GM18498 (cell line): ENCODE data around the gene RIGI.
"Not testable (repeated sequence)": the region's sequence is repeated elsewhere in the genome, so short reads cannot be mapped to it uniquely, and the experiment has no call there.

Experiments
- ATAC-seq: cut with Tn5 transposase; IDR thresholded peaks from one replicate; pipeline ENCODE4 v1.9.1; 2021; ENCODE audit warnings: mild to moderate bottlenecking, moderate library complexity; ENCODE audit not compliant: unreplicated experiment

The RIGI gene

DNA sequence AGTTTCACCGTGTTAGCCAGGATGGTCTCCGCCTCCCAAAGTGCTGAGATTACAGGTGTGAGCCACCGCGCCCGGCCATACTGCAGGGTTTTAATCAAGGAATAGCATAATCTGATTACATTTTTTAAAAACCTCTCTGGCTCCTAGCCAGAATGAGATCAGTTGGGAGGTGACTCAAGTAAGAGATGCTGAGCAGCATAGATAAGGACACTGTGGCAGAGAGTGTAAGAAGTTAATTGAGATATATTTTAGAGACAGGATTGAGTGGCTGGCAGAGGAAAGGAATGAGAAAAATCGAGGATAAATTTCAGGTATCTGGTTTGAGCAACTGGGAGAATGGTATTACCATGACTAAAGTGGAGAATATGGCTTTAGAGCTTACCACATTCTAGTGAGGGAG, 7.3 kb upstream of the RIGI start:
- no peak for ATAC-seq

DNA sequence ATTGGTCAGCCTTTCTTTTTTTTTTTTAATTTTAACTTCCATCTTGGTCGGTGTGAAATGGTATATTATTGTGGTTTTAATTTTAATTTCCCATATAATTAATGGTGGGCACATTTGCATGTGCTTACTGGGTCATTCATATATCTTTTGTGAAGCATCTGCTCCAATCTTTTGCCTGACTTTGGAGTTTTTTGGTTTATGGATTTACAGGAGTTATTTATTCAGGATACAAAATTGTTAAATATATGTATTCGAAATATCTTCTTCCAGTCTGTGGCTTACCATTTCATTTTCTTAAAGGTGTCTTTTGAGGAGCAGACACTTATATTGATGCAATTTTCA, 682 bp upstream of the RIGI start:
- no peak for ATAC-seq

DNA sequence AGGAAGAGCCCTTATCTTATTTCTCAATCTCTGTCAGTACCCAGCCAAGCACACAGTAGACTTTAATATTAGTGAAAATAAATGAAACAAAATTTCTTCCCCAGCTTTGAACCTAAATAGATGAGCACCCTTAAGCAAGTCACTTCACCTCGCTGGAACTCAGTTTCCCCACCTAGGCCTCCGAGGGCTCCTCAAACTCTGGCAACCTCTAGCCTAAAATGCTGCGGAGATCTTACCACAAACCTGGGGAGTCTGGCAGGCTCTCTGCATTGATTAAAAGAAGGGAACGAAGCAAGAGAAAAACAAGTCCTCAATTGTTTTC, 326 bp downstream of the RIGI start:
- ATAC-seq, result no peak

DNA sequence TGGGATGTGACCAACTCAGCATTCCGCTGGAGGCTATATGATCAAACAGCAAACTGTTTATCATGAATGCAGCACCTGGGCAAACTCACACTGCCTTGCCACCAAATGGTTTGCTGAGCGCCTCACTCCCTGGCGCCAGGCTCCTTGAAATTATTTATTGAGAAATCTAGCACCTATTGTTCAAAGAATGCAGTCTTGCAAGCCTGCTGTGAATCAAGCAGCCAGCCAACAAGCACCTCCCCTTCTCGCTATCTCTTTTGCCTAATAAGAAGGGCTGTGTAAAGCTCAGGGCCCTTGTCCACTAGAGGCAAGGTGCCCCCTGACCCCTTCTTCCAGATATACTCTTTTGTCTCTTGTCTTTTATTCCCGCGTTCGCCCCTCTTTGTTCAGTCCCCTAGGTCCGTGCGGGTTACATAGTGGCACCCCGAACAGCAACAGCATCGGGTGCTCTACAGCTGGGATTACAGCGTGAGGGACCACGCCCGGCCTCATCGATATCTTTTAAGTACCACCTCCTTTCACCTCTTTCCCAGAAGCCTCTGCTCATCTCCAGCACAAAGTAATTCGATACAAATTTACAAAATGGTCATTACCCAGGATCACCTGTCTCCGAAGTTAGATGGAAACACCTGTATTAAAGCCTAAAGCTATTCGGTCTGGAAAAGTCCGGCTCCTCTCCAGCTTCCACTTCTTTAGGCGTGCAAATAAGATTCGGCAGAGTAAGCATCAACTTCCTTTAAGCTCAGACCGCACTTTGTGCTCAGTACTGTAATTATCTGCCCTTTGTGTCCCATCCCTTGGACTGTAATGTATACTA, 896 bp downstream of the RIGI start:
- ATAC-seq, result peak; percentile 38

DNA sequence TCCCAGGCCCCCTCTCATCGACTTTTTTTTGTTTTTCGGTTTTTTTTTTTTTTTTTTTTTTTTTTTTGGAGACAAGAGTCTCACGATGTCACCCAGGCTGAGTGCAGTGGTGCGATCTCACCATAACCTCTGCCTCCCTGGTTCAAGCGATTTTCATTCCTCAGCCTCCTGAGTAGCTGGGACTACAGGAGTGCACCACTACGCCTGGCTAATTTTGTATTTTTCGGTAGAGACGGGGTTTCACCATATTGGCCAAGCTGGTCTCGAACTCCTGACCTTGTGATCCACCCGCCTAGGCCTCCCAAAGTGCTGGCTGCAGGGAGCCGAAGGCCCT, 1.5 kb downstream of the RIGI start:
- not testable (repeated sequence) for ATAC-seq

DNA sequence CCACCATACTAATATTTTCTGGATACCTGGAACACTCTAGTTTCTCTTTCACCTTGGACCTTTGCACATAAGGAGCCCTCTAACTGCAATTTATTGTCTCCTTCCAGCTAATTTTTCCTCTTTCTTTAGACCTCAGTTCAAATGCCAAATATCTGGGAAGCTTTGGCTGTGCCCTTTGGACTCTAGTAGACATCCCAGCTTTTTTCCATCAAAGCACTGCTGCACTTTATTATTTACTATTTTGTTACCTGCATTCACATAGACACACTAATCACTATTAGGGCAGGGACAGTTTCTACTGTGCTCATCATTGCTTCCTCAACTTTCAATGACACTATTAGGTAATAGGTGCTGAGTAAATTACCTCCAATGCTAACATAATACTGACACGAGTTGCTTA, 2.1 kb downstream of the RIGI start:
- no peak for ATAC-seq

DNA sequence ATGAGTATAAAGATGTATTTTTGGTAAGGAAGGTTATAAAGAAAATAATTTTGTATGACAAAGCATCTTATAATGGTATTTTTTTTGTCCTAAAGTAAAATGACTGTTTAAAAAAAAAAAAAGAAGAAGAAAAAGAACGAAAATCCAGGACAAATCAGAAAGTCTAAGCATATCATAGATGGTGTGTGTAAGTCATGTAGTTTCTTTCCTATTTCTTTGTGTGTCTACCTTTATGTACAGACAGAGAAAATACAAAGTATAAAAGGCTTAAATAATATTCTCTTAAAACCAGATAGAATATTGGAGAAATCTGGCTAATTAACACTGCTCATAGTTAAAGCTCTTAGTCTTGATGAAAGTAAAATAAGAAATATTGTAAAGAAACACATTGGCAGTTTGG, 7.7 kb downstream of the RIGI start:
- ATAC-seq, result no peak

DNA sequence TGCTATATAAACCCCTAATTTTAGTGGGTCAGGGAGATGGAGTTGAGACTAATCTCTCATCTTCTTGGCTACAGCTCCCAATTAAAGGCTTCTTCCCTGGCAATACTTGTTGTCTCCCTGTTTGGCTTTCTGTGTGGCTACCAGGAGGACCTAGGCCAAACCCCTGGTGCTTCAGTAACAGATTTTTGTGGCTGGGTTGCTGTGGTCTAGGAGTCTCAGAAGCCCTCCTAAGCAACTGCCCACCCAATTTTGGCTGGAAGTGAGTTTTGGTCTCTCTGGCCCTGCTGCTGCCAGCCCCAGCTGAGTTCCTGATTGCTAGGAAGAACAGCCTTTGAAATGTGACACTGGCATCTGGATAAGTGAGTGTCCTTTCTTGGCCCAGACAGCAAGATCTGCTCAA, 9.8 kb downstream of the RIGI start:
- ATAC-seq, result no peak

DNA sequence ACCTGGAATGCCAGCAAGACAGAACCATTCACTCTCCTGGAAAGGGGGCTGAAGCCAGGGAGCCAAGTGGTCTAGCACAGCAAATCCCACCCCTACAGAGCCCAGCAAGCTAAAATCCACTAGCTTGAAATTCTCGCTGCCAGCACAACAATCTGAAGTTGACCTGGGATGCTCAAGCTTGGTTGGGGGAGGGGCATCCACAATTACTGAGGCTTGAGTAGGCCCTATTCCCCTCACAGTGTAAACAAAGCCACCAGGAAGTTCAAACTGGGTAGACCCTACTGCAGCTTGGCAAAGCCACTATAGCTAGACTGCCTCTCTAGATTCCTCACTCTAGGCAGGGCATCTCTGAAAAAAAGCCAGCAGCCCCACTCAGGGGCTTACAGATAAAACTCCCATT, 17.3 kb downstream of the RIGI start:
- ATAC-seq, result no peak

DNA sequence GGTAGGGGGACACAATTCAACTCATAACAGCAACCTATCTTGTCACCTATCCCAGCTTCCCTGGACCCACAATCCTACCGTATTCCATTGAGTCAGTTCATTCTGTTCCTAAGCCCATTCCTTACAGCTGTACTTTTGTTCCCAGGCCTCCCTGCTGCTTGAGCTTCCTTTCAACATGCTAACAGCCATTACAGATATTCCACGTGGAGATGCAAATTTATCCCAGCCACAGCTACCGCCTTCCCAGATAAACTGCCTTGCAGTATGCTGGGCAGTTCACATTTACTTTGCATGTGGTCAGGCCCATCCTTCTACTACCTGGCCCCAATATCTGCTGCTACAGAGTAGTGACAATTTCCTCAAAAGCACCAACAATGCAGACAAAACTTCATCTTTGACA, 23.0 kb downstream of the RIGI start:
- ATAC-seq, result no peak

DNA sequence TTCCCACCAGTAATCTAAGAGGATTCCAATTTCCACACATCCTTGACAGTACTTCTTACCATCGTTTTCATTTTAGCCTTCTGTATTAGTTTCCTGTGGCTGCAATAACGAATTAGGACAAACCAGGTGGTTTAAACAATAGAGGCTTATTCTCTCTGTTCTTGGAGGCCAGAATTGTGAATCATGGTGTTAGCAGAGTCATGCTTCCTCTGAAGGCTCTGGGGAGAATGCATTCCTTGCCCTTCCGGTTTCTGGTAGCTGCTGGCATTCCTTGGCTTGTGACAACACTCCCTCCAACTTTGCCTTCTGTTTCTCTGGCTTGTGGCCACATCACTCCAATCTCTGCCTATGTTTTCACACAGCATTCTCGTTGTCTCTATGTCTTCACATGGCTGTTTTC, 23.5 kb downstream of the RIGI start:
- no peak for ATAC-seq

DNA sequence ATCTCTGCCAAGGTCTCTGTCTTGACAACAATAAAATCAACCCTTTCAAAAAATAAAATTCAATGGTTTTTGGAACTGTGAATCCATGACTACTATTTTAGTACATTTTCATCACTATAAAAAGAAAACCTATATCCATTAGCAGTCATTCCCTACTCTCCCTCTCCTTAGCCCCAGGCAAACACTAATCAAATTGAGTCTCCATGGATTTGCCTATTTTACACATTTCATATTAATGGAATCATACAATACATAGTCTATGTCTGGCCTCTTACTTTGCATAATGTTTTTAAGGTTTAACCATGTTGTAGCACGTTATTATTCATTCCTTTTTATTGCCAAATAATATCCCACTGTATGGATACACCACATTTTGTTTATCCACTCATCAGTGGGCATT, 24.1 kb downstream of the RIGI start:
- no peak for ATAC-seq

DNA sequence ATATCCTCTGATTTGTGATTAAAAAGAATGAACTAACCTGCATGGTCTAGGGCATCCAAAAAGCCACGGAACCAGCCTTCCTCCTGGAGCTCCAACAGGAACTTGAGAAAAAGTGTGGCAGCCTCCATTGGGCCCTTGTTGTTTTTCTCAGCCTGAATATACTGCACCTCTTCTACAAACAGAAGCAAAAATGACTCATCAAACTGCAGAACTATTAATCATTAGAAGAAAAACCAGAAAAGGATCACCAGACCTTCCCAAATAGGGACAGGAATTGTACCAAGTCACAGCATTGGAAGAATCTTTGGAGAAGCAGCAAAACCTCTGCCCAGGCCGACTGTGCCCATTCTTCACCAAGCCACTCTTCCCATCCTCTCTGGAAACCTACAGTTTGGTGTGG, 25.2 kb downstream of the RIGI start:
- no peak for ATAC-seq

DNA sequence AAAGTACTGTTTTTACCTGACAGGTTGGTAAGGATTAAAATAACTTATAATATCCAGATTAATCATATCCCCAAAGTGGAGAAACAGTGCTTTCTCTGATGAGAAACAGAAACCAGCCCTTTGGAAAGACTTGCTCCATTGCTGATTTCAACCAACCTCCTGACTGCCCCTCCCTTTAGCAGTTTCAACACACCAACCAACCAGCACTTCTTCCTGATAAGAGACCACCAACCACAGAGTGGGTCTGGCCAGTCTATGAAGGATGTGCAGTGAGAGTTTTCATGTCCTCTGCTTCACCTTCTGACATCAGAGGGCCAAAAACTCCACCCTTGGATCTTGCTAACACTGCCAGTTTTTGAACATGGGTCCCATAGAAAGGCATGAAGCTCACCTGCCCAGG, 28.1 kb downstream of the RIGI start:
- ATAC-seq, result no peak

DNA sequence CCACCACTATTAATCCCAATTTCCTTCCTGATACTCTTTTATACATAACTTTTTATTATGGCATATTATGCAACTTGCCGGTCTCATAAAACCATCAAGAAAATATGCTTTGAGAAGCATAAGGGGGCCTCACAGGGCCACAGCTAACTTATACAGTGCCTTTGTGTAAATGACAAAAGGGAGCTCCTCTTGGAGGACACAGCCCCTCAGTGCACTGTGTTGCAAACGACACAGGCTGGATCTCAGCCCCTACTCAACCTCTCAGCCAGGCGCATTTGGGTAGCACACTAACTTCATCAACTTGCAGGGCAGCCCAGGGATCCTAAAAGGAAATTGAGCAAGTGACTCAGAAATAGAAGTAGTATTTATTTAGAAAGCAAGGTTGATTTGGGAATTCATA, 35.4 kb downstream of the RIGI start:
- ATAC-seq, result no peak

DNA sequence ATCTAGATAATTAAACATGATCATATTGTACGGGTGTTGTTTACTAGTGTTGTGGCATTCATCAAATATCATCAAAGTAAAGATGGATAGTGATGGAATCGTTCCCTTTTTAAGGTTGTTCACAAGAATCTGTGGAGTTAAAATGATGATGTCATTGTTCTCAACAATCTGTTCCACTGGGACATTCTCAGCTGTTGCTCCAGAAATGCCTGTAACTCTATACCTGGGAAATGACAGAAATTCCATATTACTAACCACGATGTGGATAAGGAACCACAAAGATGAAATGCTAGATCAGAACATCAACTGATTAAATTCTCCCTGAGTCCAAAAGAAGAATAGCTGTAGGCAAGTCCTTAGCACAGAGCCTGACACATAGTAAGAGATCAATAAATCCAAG, 38.0 kb downstream of the RIGI start:
- ATAC-seq, result no peak

DNA sequence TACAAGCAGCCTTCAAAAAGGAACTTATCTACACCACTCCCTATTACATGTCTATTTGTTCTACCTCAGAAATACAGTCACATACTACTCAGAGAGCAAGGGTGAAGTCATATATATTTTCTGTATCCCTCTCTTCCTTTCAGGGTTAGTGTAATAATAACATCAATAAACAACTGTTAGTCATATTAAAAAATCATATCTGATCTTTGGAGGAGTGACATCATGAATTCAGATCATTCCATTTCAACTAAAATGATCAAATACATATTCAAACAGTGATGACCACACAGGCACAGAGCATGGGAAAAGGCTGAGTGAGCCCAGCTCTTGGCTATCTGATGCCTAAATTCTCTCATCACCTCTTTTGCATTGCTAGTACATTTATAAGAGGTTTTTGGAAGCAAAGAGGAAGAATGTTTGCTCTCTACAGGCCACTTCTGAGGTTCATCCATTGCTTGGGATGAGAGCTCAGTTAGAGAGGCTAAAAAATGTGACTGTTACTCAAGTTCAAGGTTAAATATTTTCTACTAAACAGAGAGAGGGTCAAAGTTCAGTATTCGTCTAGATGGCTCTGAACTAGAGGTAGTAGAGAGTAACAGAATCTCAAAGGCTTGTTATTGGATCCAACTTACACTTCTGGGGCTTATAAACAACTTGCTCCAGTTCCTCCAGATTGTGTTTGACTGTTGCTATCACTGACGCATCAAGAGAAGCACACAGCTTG, 39.0 kb downstream of the RIGI start:
- ATAC-seq, result no peak

DNA sequence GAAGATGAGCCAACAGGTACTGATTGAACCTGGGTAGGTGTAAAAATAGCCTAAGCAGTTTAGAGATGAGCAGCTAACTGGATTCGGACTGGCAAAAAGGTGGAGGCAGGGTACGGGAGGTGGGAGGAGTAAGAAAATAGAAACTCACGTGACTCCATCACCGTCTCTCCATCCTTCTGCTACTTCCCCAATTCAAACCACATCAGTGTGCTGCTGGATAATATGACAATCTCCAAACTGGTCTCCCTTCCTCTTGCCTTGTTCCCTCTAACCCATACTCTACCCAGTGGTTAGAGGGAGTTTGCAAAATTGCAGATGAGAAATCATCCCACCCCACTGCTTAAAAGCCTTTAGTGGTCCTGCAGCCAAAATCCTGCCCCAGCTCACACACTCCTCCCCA, 42.7 kb downstream of the RIGI start:
- no peak for ATAC-seq
